Stimulated activated CD8-positive, alpha-beta memory T cell treated with anti-CD3 and anti-CD28 coated beads, Interleukin-7, amount 100 ng/mL, for 24 hours (primary cell): ENCODE data around the gene TSHZ2.
"Not testable (repeated sequence)": the region's sequence is repeated elsewhere in the genome, so short reads cannot be mapped to it uniquely, and the experiment has no call there.

Source experiments
- DNase-seq: peaks from one replicate; pipeline ENCODE4 v3.0.0-alpha.2; 2020; ENCODE audit warnings: low read depth

The TSHZ2 gene

GRCh38 chr20:53352727-53353440 is 380.7 kb downstream of the TSHZ2 start:
- no peak for DNase-seq

- DNase-seq = no peak
These were observed 382.2 kb downstream of the TSHZ2 start for GRCh38 chr20:53354314-53354713.

DNA sequence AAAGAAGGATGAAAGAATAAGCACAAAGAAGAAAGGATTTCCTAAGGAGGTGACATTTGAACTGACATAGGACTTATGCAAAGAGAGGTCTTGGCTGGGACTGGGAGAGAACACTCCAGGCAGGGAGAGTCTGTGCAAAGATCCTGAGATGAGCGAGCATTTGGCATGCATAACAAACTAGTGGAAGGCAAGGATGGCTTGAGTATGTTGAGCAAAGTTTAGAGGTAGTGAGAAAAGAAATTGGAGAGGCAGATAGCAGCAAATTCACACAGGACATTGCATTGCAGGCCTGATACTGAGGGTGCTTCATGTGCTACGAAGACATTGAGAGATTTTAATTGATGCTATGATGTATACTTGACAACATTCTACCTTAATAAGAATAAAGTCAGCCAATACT is 383.6 kb downstream of the TSHZ2 start:
- no peak for DNase-seq

GRCh38 chr20:53359425-53359824 is 387.3 kb downstream of the TSHZ2 start:
- no peak for DNase-seq

DNA sequence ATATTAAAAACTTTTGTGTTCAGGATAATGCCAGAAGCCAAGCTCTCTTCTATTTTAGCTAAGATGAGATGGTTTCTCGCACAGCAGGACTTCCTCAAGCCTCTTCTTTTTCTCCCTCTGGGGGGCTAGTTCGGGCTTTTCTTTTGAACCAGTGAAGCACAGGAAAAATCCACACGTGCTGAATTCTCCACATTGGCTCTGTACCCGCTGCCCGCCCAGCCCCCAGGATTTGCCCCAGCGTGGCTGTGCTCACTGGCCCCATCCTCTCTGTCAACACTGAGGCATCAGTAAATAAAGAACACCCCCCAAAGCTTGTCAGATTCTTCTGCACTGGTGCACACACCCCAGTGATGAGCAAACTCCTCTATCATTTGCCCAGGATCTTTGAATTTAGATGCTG is 388.7 kb downstream of the TSHZ2 start:
- no peak for DNase-seq

DNA sequence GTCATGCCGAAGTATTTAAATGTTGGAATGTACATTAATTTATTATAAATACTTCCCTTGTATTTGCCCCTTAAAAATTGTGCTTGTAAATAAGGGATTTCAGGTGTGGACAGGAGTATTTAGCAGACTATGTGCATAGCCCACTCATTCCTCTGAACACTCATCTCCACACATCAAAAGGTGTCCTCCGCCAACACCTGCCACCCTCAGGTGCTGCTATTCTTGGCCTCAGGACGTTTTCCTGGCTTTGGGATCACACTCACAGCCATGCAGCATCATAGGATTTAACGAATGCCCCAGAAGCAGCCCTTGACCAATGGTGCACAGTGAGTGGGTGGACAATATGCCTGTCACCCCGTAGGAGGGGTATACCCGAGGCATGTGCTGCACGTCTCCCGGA is 390.6 kb downstream of the TSHZ2 start:
- DNase-seq = no peak

GRCh38 chr20:53364646-53365045 is 392.5 kb downstream of the TSHZ2 start:
- no peak for DNase-seq

GRCh38 chr20:53365076-53365475 is 392.9 kb downstream of the TSHZ2 start:
- no peak for DNase-seq

DNA sequence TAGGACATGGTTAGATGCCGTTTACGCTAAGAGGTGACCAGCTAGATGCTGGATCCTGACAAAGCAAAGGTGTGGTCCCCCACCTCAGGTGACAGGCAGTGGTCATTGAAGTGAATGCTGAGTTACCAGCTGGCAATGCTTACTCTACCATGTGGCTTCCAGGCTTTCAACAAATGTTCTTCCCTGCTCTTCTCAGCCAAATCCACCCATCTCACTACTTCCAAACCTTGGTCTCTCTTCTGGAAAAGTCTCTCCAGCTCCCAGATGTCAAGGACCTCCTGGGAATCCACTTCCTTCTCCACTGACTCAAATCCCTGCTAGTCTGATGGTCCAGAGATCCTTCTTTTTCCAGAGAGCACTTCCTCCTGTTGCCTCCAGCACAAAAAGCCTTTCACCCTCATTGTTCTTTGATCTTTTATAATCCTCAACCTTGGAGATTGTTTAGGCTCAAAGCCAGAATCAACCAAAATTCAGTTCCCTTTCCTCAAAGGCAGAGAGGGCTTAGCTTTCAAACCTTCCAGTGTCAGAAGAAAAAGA is 393.4 kb downstream of the TSHZ2 start:
- no peak for DNase-seq

GRCh38 chr20:53366928-53367327 is 394.8 kb downstream of the TSHZ2 start:
- DNase-seq = not testable (repeated sequence)

GRCh38 chr20:53369871-53370270 is 397.7 kb downstream of the TSHZ2 start:
- no peak for DNase-seq

- DNase-seq = no peak
These were observed 398.3 kb downstream of the TSHZ2 start for GRCh38 chr20:53370345-53370961.

DNA sequence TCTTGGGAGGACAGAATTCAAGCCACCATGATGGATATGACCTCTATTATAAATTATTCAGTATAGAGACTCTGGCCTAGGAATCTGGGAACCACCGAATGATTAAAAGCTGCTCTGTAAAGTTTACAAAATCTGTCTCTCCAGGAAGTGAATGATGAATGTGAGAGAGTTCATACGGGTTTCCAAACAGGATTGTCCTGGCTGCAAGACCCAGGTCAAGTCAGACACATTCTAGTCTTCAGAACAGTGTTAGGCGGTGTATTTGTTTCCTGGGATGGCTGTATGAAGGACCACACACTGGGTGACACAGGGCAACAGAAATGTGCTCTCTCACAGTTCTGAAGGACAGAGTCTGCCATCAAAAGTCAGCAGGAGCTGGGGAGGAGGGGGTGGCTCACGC is 399.1 kb downstream of the TSHZ2 start:
- no peak for DNase-seq

DNA sequence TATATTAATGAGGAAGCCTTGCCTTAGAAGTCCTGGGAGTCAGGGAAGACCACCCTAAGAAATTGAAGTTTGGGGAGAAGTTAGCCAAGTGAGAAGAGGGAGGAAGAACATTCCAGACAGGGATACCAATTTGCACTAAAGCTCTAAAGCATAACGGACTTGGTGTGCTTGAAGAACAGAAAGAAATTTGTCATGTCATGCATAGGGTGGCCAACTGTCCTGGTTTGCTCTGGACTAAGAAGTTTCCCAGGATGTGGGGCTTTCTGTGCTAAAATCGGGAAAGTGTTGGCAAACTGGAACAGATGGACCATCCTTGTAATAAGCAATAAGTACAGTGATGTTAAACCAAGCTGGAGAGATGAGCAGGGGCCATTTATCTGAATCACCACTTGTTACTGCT is 403.9 kb downstream of the TSHZ2 start:
- DNase-seq = no peak

GRCh38 chr20:53379014-53379832 is 407.1 kb downstream of the TSHZ2 start:
- no peak for DNase-seq

GRCh38 chr20:53379833-53380120 is 407.6 kb downstream of the TSHZ2 start:
- DNase-seq = no peak

DNA sequence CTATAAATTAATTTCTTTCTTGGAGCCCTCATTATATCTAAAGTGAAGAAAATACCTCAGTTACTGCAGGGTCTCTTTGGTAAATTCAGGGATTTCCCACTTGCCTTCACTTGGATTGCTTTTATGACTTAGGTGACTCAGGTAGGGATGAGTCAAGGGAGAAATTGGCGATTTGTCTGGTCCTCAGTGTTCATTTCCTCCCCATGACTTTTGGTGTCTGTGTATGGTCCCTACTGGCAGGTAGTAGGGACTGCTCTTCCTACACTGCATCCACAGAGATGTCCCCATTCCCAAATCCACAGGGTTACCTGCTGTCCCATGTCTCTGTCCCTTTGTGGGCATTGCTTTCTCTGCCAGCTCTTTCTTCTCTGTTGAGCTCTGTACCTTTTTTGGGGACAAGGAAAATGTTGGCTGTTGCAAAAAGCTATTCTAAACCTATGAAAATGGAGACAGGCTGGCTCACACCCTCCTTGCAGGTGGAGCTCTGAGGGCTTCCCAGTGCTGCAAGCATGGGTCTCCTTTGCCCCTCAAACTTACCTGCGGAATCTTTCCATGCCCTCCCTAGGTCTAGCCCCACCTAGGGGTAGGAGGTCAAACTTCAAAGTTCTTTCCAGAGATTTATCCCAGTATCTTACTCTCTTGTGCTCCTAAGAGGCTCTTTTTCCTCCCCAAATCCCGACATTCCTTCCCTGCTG is 409.6 kb downstream of the TSHZ2 start:
- no peak for DNase-seq

GRCh38 chr20:53382263-53382844 is 410.2 kb downstream of the TSHZ2 start:
- no peak for DNase-seq

GRCh38 chr20:53383916-53384315 is 411.8 kb downstream of the TSHZ2 start:
- DNase-seq = no peak

DNA sequence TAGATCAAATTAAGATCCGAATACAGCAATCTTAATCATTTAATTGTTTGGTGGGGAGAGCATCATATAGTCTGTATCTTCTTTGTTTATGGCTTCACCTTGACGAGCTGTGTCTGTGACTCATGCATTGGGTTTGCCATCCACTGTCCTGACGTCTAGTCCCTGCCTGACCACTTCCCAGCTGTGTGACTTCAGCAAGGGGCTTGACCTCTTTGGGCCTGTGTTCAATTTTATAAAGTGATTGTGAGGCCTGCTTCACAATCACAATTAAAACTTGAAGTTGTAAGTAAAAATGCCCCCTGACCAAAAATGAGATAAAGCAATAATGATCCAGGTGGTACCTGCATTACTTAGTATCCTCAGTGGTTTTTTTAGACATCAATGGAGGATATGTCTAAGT is 412.2 kb downstream of the TSHZ2 start:
- no peak for DNase-seq

DNA sequence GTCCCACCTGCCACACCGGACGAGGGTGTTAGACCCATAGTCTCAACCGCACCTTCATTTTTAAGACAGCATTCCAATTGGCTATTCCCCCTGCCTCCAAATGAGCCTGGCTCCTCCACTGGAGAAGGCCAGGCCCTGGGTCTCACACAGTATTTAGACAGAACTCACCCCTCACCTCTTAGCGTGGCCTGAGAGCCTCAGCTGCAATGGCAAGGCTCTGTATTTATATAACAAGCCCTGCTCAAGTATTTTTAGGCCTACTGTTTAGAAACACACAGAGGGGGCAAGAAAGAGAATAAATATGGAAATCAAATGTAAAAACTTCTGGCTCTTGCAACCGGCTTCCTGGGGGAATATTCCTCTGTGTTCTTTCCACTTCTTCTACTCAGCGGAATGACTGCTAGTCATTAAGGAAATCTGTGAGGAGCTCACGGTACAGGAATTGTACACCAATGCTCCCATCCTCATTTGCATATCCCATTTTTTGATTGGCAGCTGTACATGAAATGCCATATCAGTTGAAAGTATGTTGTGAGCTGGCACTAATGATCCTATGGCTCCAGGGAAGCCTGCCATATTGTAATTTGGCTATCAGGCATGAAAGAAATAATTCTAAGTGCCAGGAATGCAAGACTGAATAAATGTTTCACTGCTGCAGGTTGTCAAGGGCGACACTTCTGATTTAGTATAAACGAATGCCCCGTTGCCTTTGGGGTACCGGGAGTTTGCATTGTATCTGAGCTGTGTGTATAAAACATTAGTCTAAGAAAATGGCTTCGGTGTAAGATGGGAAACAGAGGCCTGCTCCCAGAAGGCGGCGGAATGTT is 414.0 kb downstream of the TSHZ2 start:
- no peak for DNase-seq
